Epithelial cell of proximal tubule (primary cell): Measurements from ENCODE around the gene RNF227. TPM values are rescaled to one million over a fixed set of nuclear protein-coding genes. Genes with fewer than 3 reads are reported as not detected.

Source experiments
- DNase-seq: peaks from one replicate; pipeline ENCODE4 v3.0.0-alpha.2; 2011; ENCODE audit warnings: low read depth
- H3K4me3 ChIP-seq: 2 replicates; pipeline ENCODE4 v1.5.1; 2011; ENCODE audit warnings: low read depth, mild to moderate bottlenecking, low read length
- total RNA-seq: library from RNA; depleted of rRNA; stranded (reverse); fragments of >200 nt; gene quantifications from 2 replicates; pipeline ENCODE4 v1.2.3, GENCODE V29; 2015
- TF ChIP-seq, protein P1 (sequence below): conservative IDR thresholded peaks from 2 replicates; pipeline ENCODE4 v1.5.1; 2012; ENCODE audit warnings: low read depth, mild to moderate bottlenecking, low read length

RNF227 gene
- total RNA-seq, 1 donor from 2014 or later, result 0.35 TPM

DNA sequence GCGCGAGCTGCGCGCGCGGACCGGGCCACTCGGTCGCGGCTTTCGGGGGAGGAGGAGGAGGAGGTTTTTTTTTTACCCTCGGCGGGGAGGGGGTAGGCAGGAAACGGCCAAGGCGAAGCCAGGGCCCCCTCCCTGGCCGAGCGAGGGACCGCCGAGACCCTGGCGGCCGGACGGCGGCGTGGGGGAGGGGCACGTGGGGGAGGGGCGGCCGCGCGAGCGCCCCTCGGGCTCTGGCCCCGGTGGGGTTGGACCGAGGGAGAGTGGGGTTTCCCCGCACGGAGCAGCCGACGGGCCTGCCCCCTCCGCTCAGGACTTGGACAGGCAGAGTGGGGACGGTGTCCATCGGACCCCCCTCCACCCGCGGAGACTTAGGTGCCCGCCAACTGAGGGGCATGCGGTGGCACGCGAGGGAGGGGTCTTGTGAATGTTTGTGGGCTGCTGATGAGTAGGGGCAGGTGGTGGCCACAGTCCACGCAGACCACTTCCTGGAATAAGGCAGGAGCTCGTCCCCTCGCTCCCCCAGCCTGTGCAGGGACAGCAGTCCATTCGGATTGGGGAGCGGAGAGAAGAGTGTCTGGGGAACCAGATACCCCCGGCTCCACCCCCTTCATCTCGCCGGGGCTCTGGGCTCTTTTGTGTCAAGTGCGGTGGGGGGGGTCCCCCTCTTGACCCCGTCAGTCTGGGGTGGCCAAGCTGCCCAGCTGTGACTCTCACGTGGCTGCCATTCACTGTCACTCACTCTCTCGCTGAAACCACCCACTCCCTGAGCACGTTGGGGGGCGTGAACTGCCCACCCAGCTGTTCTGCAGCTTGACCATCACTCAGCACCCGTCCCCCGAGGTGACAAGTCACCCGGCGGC is 30.5 kb downstream of the RNF227 start:
- TF ChIP-seq, protein P1, sequence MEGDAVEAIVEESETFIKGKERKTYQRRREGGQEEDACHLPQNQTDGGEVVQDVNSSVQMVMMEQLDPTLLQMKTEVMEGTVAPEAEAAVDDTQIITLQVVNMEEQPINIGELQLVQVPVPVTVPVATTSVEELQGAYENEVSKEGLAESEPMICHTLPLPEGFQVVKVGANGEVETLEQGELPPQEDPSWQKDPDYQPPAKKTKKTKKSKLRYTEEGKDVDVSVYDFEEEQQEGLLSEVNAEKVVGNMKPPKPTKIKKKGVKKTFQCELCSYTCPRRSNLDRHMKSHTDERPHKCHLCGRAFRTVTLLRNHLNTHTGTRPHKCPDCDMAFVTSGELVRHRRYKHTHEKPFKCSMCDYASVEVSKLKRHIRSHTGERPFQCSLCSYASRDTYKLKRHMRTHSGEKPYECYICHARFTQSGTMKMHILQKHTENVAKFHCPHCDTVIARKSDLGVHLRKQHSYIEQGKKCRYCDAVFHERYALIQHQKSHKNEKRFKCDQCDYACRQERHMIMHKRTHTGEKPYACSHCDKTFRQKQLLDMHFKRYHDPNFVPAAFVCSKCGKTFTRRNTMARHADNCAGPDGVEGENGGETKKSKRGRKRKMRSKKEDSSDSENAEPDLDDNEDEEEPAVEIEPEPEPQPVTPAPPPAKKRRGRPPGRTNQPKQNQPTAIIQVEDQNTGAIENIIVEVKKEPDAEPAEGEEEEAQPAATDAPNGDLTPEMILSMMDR, result no peak
- no peak for DNase-seq
- peak overlapping the region; percentile 88 for H3K4me3 ChIP-seq

DNA sequence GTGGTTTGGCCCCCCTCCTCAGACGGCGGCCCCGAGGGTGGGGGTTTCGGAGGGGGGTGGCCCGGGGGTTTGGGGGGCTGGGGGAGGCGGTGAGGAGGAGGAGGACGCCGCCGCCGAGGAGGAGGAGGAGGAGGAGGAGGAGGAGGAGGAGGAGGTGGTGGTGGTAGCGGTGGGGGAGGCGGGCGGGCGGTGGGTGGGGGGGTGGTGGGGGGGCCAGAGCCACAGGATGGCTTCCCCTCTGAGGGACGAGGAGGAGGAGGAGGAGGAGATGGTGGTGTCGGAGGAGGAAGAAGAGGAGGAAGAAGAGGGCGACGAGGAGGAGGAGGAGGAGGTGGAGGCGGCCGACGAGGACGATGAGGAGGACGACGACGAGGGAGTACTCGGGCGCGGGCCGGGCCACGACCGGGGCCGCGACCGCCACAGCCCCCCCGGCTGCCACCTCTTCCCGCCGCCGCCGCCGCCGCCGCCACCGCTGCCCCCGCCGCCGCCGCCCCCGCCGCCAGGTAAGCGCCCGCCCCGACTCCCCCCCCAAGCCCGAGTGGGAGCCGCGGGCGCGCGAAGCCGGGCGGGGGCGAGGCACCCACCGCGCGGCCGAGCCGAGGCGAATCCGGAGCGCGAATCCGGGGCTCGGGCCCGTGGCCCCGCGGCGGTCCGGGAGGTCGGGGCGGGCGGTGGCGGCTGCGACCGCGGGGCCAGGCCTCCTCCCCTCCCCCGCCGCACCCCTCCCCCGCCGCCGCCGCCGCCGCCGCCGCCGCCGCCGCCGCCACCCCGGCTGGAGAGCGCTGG is 31.3 kb downstream of the RNF227 start:
- TF ChIP-seq, protein P1, result no peak
- DNase-seq, result no peak
- H3K4me3 ChIP-seq, result peak overlapping the region; percentile 88

DNA sequence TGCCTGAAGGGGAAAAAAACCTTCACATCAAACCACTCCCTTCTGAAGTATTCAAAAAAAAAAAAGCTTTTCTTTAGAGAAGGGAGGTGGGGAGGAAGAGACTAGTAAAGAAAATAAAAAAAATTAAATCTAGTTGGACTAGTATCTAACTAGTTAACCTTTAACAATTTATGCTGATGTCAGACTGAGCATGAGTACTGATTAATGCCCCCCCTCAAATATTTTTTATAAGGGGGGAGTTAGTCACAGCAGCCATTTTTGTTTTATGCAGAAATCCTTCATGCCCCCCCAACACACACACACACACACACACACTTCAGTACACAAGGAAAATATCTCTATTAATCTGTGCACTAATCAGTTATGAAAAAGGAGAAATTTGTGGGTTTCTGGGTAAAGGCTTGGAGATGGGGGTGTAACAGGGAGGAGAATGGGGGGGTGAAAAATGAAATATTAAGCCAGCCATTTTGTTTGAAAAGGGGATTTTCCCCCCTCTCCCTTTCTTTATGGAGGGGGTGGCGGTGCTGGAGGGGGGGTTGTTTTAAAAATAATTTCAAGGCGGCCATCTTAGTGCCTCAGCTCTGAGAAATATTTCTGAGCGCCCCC is 32.2 kb downstream of the RNF227 start:
- TF ChIP-seq, protein P1, result no peak
- H3K4me3 ChIP-seq, result peak overlapping the region; percentile 44
- DNase-seq, result no peak

DNA sequence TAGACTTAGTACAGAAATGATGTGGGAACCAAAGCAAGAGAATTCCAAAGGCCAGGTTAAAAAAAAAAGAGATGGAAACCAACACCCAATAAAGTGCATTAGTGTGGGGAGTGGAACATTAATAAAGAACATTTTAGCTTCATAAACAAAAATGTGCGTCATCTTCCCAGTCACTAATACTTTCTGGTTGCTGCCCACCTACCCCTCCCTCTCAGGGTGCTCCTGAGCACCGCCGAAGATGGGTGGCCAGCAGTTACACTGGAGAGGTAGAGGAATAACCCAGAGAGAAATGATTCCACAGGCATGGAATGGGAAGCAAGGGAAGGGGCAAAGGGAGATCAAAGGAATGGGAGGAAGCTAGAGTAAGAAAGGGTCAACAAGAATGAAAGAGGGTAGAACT is 33.5 kb downstream of the RNF227 start:
- TF ChIP-seq, protein P1, result no peak
- no peak for DNase-seq
- H3K4me3 ChIP-seq, result no peak overlapping the region

DNA sequence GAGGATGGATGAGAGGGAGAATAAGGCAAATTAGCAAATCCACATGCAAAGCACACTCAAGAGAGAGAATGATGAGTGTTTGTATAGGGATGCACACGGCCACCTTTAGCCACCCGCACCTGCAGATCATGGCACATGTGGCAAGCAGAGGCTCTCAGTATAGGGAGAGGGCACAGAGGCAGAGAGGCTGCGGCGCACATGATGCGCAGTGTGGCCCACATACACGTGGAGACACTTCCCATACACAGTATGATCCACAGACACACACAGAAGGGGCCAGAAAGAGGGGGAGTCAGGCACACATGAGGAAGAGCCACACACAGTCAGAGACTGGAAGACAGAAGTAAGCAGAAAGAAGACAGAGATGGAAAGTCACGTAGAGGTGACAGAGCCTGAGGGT is 34.0 kb downstream of the RNF227 start:
- TF ChIP-seq, protein P1, result no peak

DNA sequence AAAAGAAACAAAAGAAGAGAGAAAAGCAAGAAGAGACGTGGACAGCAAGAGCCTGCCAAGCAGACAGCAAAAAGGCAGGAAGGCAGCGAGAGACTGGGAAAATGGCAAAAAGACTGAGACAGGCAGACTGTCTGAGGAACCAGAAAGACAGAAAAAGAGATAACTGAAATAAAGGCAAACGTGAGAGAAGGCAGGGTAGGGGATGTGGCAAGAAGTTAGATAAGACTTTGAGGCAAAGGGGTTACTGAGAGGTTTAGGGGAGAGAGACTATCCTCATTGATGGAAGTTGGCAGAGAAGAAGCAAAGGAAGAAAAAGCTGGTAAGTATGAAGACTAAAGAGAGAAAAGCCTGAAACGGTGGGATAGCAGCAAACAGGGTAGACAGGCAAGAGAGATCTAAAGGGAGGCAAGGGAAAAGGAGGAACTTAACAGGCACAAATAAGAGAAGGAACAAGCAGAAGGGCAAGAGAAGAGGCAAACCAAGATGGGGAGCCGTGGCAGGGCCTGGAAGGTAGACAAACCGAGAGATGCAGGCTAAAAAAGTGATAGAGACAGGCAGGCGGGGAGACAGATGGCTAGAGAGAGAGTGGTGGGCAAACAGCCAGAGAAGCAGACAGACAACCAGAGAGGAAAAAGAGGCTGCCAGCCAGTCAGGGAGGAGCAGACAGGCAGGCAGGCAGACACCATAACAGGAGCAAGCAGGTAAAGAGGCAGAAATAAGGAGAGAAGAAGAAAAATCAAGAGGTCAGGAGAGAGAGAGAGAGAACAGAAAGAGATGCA is 34.6 kb downstream of the RNF227 start:
- DNase-seq, result no peak
- H3K4me3 ChIP-seq, result no peak overlapping the region
- TF ChIP-seq, protein P1, result no peak

More for the DNA sequence above, 34.0 kb downstream of the RNF227 start:
- H3K4me3 ChIP-seq, result no peak overlapping the region
- no peak for DNase-seq
